NCI-H187 treated with DMSO at 0.1 percent for 48 hours (cell line): Measurements from ENCODE around the gene STX16.

Experiments used
- DNase-seq: peaks from one replicate; lab custom pipeline; 2025; lab: John Stamatoyannopoulos, UW

The STX16 gene

DNA sequence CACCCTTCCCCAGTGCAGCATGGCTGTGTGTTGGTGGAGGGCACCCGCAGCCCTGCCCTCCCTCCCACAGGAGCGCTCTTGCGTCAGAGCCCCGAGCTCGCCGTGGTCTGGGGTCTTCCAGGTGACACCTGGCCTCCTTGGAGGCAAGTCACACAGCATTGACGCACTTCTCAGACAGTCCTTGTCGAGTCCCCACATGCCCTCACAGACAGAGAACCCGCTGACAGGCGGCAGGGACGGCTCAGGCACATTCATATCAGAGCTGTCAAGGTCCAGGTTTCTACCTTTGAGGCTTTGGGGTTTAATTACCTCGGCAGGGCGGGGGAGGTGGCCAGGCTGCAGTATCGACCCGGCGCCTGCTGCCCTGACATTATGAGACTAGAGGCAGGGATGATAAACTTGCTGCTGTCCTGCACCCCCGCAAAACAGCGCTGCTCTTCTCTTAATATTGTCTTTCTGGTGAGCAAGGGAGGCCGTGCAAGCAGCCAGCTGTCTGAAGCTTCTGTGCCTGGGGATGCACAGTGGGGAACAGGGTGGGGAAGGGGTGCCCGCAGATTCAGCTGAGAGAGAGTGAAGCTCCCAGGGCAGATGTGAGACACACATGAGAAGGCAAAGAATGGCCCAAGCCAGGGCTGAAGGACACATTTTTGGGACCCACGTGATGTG is 46.3 kb downstream of the STX16 start:
- no peak for DNase-seq

DNA sequence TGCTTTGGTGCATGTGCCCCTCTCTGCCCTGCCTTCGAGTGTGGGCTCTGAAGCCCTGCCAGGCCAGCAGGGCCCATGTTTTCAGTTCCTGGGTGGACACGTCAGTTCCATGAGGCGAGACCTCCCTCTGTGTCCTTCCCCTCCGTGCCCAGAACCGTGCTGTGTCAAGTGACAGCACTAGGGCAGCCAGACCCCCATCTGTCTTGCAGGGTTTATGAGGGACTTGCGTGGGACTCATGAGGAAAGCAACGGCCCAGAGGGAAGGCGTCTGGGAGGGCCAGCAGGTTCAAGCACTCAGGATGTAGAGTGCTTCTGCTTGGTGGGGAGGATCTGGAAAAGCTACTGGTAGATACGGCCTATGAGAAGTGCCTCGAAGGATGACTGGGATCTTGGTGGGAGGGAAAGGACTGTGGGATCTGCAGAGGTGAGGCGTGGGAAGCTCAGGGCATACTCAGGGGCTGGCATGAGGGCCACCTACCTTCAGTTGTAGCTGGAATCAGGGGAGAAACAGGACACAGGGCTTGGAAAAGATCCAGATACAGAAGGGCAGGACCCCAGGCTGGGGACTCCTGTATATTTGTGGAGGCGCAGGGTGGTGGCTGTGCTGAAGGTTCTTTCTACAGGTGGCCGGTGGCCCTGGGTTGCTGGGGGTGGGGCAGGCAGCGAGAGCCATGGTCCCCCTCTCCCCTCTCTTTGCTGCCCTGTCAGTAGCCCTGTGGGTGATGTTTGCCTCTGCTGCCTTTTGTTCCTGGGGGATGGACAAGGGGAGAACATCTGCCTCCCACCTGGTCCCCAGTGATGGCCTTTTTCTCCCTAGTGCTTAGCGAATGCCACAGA is 47.0 kb downstream of the STX16 start:
- DNase-seq = no peak

DNA sequence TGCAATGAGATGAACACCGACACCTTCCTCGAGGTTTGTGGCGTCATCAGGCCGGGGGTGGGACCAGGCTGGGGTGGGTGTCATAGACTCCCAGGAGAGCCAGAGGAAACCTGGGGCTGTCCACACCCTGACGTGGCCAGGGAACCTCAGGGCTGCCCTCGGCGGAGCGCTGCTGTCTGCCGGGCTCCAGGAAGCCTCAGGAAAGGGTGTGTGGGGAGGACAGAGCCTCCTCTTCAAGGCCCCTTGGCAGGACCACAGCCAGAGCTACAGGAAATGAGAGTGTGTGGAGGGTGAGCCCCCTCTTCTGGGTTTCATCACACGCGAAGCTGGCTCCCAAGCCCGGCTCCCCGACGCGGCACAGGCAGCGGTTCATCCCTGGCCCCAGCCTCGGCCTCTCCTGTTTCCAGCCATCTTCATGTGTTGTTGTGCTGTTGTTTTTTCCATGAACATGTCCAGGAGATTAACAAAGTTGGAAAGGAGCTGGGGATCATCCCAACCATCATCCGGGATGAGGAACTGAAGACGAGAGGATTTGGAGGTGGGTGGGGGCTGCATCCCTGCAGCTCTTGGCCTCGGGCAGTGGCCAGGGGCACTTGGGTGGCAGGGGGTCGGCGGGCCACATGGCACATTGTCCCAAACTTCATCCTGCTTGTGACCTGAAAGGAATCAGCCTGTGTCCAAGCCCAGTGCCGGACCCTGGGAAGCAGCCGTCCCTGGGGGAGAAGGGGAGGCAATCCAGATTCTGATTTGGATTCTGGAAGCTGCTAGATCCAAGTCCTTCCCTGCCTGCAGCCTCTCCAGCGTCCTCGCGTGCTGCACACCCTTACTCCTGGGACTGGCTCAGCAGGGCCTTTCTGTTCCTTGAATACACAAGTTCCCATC is 47.9 kb downstream of the STX16 start:
- DNase-seq = no peak

DNA sequence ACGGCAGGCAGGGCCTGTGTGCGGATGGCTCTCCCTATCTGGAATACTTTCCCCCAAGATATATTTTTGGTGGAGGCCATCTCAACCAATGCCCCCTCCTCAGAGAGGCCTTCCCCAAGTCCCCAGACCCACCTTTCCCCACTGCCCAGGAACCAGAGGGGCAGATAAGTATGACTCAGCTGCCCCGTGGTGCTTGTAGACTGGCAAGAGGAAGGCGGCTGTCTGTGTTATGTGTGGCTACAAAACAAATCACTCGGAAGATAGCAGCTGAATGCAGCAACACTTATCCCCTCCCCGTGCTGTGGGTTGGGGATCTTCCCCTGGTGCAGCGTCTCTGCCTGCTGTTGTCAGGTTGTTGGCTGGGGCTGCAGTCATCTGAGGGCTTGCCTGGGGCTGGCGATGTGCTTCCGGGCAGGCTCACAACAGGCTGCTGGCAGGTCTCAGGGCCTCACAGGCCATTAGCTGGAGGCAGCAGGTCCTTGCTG is 48.6 kb downstream of the STX16 start:
- no peak for DNase-seq

DNA sequence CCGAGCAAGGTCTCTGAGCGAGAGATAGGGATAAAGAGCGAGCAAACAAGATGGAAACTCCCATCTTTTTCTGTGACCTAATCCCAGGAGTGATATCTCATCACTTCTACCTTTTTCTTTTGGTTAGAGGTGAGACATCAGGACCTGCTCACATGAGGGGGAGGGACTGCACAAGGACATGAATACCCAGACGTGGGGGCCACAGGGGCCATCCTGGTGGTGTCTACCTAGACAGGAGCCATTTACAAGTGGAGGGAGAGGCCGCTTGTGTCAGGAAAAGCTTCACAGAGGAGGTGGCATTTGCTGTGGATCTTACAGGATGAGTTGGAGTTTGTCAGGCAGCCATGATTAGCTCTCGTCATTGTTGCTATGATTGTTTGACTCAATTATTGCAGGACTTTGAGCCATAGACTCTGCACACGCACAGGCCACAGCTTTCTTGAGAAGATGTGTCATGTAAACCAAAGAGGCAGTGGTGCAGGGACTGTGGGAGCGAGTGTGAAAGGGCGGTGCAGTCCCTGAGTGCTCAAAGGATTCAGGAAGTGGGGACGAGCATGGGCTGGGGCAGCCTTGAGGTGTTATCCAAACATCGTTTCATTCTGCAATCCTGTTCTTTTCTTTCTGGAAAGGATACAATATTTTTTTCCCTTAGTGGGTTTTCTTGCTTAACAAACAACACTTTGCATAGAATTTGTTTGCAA is 49.2 kb downstream of the STX16 start:
- no peak for DNase-seq

DNA sequence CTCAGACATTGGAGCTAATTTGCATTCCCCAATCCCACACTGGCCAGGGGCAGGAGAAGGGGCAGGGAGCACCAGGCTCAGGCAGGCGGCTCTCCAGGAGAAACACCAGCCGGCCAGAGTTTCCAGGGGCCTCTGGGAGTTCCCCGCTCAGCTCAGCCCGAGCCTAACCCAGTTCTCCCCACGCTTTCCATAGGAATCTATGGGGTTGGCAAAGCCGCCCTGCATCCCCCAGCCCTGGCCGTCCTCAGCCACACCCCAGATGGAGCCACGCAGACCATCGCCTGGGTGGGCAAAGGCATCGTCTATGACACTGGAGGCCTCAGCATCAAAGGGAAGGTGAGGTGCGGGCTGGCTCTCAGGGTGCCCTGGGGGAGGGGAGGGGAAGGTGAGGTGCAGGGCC is 49.7 kb downstream of the STX16 start:
- DNase-seq = no peak

DNA sequence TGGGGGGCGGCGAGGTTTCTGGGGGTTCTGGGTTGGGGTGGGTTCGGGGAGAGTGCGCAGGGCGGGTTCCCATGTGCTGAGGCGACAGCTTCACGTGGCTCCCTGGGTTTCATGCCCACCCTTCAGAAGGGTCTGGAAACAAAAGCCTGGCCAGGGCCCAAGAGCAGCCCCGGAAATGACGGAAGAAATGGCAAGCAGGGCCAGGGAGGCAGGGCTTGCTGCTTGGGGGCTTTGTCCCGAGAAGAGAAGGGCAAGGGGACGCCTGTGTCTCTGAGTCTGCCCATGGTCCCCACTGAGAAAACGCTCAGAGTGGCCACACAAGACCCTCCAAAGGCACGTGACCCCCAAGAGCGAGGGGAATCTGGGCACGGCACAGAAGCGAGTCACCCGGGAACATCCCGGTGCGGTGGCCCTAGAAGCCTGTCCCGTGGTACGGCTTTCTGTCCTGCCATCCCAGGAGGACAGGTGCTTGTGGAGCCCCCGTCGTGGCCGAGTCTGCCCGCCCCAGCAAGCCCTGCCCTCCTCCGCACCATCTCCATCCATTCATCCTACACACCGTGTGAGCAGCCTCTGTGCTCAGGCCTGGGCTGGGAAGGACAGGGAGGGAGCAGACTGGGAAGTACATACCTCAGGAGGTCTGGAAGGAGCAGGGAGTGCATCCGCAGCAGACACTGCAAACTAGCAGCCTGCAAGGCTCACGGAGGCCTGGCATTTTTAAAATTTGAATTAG is 50.5 kb downstream of the STX16 start:
- no peak for DNase-seq

DNA sequence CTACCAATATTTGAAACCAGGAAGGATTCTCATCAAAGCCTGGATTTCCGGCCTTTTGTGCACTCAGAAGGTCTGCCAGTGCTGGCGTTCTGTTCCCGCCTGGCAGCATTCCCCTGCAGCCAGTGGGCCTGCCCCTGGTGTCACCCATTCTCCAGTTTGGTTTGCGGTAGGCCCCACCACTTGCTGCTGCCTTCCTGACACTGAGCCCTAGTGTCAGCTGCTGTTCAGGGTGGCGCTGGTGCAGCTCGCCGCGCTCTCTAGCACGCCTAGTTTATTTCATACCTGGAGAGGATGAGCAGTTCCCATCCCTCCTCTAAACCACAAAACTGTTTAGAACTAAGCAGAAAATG is 51.1 kb downstream of the STX16 start:
- DNase-seq = no peak

DNA sequence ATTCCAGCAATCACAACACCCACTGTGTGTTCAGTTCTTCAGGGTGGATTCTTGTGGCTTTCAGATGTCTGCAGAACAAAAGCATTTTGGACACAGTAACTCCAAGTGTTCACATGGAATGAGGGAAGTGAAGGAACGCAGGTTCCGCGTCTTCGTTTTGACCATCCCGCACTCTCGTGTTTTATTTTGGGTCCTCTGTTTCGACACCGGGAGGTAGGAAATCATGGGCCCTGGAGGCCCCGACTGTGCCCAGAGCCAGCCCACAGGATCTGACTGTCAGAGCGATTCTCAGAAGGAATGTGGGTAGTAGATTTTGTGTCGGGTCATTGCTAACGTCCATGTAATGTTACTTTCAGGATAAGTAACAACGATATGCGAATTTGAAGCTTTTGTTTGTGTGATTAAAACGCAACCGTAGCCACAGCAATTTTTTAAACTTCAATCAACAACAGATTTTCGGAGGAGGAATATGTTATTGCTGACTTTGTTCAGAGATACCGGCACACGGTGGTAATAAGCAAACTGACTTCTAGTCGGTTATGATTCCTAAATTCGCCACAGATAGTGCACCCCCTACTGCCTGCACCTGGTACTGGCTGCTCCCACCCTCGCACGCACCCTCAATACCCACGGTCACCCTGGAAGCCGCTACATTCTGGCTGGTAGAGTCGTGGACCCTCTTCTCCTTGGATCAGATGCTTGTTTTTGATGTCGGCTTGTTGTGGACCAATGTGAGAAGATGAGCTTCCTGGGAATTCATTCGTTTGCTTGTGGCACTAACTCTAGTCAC is 52.0 kb downstream of the STX16 start:
- no peak for DNase-seq

DNA sequence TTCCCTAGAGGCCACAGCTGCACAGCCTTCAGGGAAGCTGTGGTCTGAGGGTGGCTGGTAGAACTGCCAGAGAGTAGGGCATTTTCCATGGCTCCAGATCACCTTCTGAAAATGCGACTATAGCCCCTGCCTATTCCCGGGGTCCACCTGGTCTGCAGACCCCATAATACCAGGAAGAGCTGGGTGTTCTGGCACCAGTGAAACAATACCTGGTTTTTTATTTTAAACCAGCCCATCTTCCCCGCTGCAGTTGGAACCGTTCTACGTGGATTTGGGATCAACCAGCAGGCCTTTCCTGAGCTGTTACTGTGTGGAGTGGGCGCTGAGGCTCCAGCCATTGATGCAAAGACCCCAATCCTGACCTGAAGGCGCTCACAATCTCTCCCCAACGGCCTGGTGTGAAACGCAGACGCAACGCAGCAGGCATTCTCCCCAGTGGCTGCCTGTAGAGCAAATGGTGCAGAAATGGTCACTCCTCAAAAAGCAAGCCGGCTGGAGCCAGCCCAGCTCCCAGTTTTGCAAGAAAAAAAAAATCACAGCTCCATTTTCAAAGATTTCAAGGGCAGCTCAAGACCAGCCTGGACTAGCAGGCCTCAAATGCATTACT is 52.8 kb downstream of the STX16 start:
- DNase-seq = no peak

DNA sequence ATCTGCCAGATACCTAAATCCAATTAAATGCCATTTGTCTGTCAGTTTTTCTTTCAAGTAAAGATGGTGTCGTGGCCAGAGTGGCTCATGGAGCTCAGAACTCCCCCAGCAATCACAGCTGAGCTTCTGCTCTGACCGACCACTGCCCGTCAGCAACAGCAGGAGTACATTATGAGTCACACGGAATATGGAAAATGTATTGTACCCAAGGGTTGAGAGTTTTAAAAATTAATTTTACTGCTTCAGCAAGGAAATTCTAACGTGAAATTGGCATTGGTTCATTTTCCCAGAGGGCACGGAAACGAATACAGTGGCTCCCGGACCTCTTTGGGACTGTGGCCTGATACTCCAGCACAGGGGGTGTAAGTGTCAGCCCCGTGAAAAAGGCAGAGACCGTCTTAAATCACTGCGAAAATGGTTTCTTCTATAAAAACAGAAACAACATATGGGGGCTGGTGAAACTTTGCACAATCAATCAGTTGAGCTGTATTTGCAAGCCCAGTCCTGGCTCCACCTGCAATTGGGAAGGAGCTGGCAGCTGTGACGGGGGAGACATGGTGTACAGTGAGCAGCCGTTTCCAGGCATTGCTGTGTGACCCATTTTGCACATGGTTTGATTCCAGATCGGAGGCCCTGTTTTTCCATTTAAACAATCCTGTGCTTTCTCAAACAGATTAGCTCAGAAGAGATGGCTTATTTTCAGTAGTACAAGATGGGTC is 54.3 kb downstream of the STX16 start:
- no peak for DNase-seq

DNA sequence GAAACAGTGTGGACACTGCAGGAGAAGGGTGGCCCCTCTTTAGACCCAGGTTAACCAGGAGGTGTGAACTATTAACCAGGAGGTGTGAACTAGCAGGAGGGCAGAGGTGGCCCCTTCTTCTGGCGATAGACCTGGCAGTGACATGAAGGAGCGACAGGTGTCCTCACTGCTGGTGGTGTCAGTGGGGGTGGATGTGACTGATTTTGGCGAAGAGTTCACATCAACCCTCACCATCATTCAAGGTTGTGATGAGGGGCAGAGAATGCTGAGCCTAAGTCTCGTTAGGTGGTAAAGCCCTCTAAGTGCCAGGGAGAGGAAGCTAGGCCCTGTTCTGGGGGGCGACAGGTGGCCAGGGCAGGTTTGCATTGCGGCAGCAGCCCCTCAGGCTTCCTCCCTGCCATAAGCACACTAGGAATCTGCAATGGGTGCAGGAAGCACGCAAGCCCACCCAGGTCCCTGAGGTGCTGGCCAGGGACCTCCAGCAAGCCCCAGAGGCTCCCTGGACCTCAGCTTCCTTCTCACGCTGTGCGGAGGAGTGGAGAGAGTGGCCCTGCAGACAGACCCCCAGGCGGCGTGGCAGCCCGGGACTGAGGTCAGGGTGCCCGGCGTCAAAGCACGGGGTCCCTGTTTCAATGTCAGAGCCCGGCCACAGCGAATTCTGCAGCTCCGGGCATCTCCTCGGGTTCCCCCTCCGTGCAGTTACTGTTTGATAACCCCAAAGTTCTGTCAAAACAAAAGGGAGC is 55.2 kb downstream of the STX16 start:
- no peak for DNase-seq

DNA sequence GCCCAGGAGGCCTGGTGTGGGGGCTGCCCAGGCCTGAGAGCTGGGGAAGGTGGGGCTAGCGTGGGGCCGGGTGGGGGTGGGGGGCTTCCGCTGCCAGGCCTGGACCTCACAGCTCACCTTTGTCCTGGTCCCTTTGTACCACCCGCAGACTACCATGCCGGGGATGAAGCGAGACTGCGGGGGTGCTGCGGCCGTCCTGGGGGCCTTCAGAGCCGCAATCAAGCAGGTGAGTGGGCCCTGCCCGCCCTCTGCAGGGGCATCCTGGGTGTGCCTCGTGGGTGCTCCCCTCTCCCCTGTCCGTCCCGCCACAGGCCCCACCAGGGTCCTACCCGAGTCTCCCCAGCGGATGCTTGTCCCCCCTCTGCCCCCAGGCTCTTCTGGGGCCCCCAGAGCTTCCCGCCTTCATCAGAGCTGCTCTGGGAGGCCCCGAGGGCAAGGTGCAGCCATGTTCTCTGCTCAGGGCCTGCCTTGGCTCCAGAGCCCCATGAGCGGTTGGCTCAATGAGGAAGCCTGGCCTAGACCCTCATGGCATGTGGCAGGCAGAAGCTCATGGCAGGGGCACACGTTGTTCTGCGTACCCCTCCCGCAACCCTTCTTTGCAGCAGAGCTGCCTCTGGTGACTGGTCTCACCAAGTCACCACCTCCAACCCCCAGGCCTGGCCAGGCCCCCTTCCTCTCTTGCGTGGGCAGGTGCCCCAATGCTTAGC is 56.0 kb downstream of the STX16 start:
- DNase-seq = no peak

DNA sequence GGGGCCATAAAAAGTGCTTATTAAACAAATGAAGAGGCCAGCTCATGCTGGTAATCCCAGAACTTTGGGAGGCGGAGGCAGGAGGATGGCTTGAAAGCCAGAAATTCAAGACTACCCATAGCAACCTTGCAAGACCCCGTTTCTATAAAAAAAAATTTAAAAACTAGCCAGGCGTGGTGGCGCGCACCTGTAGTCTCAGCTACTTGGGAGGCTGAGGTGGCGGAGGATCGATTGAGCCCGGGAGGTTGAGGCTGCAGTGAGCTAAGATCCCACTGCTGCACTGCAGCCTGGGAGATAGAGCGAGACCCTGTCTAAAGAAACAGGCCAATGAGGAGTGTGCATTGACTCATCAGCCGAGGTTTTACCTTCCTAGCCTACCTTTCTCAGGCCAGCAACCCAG is 56.7 kb downstream of the STX16 start:
- DNase-seq = no peak

DNA sequence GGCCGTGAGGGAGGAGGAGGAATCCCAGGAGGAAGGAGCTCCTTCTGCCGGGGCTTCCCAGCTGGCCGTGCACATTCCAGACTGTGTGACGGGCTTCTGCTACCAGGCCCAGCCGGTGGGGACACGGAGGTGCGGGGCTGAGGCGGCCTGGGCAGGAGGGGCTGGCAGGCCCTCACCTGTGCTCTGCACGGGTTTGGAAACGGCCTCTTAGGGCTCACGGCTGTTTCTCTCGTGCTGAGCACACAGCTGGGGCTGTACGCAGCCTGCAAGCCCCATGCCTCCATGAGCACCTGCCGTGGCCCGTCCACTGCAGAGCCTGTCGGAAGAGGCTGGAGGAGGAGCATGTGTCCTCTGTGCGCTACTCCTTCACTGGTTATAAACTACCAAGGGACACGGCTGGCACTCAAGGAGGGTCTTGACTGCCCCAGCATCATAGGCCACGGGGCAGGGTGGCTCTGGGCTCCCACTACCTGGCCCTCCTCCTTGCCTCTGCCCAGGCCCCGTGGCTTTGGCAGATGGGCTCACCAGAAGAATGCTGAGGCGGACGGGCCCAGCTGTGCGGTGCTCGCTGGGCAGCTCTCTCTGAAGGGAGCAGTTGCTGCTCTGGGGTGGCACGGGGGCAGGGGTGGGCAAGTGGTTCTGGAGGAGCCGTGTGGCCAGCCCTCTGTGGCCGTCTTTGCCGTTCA is 57.3 kb downstream of the STX16 start:
- no peak for DNase-seq

DNA sequence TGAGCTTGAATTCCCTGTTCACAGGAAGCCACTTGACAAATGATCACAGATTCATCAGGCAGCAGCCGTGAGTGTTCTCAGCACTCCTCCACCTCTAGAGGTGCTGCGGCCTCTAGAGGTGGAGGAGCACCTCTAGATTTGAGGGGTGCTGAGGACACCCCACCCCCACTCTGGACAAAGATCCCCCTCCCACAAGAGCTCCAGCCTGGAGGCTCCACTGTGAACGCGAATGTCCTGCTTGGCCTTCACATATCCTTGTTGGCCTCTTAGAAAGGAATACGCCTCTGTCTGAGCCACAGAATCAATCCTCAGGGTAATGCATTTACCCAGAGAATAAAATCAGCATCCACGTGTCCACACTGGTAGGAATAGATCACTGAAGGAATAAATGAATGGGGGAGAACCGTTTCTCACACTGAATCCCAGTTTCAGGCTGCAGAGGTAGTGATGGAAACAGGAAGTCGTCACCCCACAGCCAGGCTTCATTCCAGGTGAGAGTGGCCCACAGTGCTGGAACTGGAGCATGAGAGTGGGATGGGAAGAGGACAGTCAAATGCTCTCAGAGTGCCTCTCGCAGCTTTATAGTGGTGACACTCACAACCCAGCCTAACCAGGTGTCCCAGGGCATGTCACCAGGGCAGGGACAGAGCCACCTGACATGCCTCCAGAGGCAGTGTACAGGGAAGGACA is 58.1 kb downstream of the STX16 start:
- DNase-seq = no peak

DNA sequence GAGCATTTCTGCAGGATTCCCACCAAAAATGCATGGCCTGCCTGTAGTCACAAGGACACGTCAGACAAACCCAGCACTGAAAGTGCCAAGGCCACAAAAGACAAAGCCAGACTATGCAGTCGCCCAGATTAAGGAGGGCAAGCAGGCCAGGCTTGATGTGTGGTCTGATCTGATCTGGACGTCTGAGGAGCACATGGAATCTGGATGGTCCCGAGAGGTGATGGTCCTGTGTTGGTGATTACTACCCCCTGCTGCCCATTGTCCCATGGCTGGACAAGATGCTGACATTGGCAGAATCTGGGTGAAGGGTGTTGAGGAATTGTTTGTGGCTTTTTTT is 58.6 kb downstream of the STX16 start:
- DNase-seq = no peak
